ENCODE data around the gene SERPINB7.

Gene SERPINB7

DNA sequence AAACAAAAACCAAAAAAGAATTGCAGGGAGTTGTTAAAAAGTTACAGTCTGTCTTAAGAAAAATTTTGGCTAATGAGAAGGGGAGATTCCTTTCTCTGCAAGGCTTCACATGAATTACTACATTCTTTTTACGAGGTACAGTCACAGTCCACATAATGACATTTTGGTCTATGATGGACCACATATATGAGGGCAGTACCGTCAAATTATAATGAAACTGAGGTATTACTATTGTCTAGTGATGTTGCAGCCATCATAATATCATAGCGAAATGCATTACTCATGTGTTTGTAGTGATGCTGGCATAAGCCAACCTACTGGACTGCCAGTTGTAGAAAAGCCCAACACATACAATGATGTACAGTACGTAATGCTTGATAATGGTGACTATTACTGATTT, 12.5 kb downstream of the SERPINB7 start:
- DNase-seq (ENCODE audit: low read depth): no peak

DNA sequence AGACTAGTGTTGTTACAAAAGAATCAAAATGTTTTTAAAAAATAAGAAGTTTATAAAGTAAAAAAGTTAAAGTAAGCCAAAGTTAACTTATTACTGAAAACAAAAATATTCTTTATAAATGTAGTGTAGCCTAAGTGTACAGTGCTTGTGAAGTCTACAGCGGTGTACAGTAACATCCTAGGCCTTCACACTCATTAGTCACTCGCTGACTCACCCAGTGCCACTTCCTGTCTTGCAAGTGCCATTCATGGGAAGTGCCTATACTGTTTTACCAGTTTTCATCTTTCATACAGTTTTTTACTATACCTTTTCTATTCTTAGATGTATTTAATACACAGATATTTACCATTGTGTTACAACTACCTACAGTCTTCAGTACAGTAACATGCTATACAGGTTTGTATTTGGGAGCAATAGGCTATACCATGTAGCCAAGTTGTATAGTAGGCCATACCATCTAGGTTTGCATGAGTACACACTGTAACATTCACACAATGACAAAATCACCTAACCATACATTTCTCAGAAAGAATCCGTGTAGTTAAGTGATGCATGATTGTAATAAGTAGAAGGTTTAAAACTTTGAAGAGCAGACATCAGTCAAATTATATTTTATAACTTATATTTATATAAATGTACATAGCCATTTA, 13.4 kb downstream of the SERPINB7 start:
- DNase-seq (ENCODE audit: low read depth): peak; percentile 39

DNA sequence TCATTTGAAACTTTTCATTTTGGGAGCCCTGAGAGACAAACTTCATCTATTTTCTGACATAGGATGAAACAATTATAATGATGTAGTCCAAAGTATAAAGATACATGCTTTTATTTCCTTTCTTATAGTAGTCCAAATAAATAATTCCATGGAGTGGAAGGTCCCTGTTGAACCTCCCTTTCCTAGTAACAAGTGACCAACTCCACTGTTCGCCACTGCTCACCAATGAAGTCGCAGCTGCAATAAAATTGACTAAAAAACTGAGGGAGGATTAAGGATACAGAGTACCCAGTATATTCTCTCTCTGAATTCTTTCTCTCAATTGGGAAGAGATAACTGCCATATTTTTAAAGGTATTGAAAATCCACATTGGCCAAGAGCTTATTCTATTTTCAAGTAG, 14.1 kb downstream of the SERPINB7 start:
- no peak for DNase-seq (ENCODE audit: low read depth)

DNA sequence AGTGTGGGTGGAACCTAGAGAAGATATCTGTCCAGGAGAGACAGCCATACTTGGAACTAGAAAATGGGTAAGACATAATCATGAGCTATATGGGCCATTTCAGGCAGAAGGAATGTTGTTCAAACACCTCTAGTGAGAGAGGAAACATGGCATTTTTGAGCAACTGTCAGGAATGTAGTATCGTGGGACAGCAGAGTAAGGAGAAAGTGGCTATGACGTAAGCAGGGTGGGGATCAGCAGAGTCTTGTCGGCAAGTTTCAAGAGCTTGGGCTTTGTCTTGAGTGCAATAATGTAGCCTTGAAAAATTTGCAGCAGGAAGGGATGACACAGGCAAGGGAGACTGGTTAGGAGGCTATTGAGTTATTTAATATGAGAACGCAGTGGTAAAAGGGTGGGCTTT, 20.4 kb downstream of the SERPINB7 start:
- DNase-seq (ENCODE audit: low read depth): no peak

DNA sequence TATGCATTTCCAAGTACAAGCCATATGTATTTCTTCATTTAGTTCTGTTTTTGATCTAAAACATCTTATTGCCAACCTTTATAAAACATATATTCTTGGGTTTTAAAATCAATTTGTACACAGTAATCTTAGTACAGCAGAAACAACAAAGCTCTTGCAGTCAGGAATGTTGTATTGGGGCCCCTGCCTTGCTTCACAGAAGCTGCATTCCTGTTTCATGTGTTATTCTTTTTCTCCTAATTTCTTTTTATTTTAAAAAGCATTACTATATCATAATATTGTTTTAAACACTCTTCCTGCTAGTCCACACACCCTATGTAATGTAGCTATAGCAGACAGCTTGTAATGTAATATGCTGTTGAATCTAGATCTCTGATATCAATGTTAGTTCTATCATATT, 24.0 kb downstream of the SERPINB7 start:
- DNase-seq (ENCODE audit: low read depth): no peak

DNA sequence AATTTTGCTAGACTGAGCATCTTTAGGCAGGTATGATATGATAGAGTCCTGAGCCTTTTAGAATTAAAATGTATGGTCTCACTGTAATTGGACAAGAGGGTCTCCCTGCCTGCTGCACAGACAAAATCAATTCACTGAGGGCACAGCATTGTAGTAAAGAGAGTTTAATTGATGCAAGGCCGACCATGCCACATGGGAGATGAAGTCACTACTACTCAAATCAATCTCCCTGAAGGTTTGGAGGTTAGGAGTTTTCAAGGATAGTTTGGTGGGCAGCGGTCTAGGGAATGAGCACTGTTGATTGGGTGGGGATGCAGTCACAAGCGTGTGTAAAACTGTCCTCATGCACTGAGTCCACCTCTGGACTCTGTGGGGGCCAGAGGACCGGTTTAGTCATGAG, 26.1 kb downstream of the SERPINB7 start:
- no peak for DNase-seq (ENCODE audit: low read depth)

DNA sequence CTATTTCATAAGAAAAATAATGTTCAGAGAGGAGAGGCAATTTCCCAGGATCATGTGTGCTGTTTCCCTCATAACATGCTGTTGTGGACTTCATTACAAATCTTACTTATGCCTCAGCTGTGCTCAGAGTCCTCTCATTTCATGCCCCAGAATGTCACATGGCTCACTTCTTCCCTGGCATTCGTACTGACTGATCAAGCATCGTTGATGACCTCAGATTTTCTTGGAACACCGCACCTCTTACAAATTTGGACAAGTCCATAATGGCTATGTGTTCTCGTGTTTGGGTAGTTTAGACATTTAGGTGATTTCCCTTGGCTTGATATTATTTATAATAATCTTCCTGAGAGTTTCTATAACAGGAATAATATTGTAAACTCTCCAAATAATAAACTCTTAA, 32.9 kb downstream of the SERPINB7 start:
- no peak for DNase-seq (ENCODE audit: low read depth)

DNA sequence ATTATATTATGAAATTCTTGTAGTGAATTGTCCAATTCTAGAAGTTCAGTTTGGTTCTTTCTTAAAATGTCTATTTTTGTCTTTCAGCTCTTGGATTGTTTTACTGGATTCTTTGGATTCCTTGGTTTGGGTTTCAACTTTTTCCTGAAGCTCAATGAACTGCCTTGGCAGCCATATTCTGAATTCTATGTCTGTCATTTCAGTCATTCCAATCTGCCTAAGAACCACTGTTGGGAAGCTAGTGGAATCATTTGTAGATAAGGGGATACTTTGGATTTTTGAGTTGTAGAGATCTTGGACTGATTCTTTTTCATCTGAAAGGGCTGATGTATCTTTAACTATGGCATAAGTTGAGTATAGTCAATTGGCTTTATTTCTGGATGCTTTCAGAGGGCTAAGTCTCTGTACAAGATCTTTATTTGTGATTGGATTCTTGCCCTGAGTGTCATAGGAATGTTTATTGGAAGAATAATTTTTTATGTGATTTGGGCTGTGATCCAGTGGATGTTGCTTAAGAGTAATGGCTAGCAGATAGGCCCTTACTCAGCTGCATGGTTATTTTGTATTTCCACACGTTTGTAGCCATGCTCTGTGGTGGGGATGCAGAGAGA, 42.3 kb downstream of the SERPINB7 start:
- no peak for DNase-seq (ENCODE audit: low read depth)

DNA sequence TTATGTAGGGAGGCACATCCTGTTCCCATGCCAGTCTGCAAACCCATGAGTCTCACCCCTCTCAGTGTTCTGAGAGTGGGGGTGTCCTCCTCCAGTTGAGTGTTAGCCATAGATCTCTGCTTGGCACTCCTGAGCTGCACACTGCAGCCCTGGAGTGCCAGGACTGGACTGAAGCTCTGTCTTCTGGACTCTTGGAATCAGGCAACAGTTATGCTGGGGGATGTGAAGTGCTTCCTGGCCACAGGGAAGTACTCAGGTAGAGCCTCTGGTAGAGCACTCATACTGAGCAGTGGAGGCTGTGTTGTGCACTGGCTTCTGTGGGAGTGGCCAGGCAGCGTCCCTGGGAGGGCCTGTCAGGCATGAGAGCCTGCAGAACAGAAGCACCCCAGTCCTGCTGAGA, 43.0 kb downstream of the SERPINB7 start:
- DNase-seq (ENCODE audit: low read depth): no peak

DNA sequence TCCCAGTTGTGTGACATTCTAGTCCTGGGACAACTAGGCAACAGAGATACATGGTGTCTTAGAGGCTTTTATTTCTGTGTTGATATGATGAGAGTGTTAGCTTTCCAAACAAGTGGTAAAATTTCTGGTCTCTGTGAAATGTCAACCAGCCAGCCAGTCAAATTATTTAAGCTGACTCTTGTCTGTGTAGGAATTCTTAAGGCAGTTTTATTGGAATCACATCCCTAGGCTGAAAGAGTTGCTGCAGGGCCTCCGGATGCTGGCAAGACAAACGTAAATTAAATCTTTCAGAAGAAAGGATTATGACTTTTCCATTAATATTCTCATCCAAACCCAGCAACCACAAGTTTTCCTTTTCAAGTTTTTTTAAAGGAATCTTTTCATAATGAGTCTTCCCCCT, 44.6 kb downstream of the SERPINB7 start:
- DNase-seq (ENCODE audit: low read depth): no peak

DNA sequence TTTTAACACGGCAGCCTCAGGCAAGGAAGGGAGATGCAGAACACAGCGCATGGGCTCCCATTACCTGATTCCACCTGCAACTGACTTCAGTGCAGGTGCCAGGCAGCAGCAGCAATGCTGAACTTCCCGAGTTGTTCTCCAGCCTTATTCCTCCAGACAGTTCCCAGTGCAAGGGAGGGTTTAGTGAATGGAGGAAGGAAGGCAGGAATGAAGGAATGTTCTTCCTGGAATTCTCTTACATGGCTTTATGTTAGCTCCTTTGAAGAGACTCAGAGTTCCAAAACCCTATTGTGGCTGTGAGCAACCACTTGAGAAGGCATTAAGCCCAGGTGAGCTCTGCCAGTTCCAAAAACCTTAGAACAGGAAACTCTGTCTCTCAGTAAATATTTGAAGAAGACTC, 45.5 kb downstream of the SERPINB7 start:
- no peak for DNase-seq (ENCODE audit: low read depth)

DNA sequence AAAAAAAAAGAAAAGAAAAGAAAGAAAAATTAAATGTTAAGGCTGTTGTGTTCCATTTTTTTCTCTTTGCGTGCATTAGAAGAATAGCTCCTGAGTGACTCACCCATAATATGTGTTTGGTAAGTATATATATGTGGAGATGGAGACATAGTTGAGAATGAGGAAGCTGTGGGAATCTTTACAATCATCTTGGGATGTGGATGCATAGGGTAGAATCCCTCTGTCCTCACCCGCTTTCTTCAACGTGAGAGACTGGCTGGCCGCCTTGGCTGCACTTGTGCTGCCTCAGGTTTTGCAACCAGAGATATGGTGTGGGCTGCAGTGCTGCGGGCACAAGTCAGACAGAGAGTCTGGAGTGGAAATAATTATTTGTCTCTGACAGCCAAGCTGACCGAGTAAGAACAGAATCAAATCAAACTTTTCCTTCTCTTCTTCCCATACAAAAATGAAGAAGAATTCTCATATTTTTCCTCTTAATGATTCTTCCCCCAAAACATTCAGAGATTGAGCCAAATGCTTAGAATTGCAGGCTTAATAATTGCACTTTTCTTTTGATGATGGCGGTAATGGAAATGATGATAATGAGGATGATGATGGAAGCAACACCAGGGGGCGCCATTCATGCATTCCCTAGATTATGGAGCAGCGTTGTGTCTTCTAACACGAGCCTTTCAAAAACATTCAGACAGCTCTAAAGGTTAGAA, 48.5 kb downstream of the SERPINB7 start:
- DNase-seq (ENCODE audit: low read depth): no peak

DNA sequence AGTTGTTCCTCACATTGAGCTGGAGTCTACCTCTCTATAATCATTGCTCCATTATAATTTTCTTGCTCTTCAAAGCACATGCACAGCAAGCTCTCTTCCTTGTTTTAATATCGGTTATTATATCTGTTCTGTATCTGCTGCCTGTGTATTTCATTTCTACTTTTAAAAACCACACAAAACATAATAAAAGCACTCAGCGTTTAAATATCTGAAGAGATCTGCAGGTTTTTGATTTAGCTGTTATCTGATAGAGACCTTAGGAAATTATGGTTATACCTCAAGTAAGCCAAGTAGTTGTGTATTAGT, 49.0 kb downstream of the SERPINB7 start:
- no peak for DNase-seq (ENCODE audit: low read depth)

DNA sequence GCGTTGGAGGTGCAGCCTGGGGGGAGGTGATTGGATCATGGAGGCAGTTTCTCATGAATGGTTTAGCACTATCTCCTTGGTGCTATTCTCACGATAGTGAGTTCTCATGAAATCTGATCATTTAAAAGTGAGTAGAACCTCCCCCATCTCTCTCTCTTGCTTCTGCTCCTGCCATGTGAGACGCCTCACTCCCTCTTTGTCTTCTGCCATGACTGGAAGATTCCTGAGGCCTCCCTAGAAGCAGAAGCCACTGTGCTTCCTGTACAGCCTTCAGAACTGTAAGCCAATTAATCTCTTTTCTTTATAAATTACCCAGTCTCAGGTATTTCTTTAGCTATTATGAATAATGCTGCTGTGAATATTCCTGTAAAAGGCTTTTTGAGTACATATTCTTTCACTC, 52.9 kb downstream of the SERPINB7 start:
- DNase-seq (ENCODE audit: low read depth): no peak

DNA sequence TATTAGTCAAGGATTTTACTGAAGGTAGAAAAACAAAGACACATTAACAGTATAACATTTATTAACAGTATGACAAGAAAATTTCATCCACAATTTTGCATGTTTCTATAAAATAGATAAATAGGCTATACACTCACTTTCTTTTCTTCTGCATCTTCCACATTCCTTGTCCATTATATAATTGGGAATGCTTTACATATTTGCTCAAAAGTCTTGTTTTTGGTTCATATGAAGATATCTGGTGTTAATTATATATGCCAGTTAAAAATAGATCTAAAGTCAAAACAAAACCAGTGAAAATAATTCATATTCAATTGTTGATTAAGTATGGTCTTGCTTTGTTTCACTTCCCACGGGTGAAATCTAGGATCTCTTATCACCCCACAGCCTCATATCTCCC, 53.4 kb downstream of the SERPINB7 start:
- DNase-seq (ENCODE audit: low read depth): no peak

DNA sequence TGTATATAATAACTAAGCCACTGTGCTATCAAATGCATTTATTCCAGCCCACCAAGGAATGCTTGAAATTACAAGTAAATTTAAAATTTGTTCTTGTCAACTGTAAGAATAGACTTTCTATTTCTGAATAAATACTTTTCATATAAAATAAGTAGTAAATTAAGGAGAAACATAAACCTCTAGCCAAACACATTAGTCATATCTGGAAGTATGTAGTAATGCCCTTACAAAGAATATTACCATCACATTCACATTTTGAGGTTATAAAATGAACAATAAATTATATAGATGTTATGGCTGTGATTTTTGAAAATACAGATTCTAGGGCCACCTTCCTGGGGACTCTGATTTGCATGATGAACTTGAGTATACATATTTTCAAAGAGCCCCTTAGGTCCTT, 54.7 kb downstream of the SERPINB7 start:
- no peak for DNase-seq (ENCODE audit: low read depth)

DNA sequence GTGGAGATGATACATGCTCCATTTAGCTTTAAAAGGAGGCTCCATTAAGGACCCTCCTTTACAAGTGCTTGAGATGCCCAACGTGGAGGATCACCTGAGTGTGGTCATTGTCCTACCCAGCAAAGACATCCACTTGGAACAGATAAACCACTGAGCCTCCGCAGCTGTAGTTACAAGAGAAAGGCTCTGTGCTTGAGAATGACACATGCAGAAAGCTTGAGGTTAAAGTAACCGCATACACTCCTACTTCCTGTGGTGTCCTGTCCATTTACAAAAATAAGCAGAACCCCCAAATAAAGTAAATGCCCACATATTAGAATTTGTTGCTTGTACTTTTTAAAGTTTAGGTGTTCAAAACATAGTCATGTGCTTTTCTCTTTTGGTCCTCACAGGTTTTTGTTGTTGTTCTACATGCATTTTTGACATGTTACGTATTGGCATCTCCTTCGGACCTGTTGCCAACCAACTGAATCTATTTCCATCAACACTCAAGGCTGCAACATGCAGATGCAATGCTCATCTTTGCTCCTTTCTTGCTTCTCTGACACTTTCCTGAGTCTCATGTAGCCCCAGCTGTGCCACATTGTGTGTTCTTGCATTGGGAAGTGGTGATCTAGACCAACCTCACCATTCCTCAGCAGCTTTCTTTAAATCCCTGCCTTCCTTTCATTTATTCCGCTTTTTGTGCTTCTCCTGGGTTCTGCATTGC, 56.0 kb downstream of the SERPINB7 start:
- no peak for DNase-seq (ENCODE audit: low read depth)

DNA sequence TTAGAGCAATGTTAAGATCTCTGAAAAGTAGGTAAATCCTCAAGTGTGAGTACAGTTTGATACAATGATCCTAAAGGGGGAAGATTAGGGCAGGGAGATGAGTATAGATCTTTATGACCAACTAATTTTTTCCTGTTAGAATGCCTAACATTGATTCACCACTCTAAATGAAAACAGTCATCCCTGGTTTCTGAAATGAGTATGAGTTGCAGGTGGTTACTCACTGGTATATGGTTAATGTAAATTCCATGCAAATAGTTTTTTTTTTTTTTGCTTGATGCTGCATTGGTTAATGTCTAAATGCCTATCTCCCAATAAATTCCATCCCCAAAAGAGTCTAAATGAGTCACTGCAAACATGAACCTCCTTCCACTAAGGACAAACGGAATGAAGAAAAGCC, 57.3 kb downstream of the SERPINB7 start:
- DNase-seq (ENCODE audit: low read depth): no peak

DNA sequence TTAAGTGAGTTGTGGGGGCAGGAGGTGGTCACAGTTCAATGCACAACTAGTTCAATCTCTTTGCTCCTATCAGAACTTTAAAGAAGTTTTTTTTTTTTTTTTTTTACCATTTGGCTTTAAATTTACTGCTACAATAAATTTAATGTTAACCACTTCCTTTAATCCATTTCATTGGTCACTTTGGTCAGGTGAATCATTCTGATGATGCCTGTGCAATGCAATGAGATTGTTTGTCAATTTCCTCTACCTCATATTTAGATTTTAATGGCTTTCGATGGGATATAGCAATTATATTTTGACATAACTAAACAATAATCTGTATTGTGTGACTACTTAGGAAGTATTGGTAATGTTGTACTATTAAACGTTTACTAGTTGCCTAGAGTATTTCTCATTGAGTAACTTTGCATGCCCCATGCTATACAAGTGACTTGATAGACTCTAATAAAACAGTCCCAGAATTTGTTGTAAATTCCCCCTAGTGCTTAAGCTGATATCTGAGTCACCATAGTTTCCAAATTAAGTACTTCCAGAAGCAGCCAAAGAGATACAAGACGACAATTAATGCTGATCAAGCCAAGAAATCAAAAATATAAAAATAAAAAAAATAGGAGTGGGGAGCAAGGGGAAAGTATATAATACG, 59.4 kb downstream of the SERPINB7 start:
- no peak for DNase-seq (ENCODE audit: low read depth)

DNA sequence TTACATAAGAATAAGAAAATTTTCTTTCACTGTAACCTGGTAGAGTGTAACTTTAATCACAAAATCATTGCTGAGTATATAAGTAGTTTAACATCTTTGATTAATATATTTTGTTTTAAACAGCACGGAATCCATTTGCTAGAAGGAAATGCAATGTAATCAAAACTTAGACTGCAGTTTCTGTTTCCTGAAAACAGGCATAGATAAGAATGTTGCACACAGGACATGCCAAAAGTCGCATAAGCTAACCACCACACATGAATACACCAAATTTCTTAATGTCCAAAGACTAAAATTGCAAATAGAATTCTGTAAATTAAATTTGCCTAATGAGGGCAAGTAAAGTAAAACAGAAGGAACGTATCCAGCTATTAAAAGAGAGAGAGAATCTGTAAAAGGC, 61.2 kb downstream of the SERPINB7 start:
- no peak for DNase-seq (ENCODE audit: low read depth)

DNA sequence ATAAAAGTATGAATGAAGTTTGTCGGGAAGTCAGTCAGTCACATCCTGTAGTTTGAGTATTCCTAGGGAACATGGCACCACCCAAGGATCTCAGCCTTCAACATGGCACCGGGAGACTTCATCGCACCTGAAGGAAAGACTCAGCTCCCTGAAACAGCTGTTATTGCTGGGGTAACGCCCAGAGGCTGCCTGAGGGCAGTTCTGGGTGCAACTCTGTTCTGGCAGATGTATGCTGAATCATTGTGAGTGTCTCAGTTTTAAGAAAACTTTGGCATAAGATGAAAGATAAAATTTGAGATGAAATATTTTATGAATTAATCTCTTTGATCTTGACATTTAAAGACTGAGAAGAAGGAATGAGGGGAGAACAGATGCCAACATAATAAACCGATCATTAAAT, 62.4 kb downstream of the SERPINB7 start:
- no peak for DNase-seq (ENCODE audit: low read depth)

DNA sequence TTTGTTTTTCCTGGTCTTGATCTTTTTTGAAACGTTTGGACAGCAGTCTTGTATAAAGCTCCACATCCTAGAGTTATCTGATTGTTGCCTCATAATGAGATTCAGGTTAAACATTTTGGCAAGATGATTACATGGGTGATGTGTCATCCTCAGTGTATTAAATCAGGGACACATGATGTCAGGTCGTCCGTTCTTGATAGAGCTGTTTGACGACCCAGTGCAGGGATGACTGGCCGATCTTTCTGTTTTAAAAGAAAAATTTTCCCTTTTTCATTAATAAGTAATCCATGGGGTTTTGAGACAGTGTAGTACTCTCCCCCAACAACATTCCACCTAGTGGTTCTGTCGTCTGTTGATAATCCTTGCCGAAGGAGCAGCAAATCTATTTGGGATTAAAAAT, 67.8 kb downstream of the SERPINB7 start:
- no peak for DNase-seq (ENCODE audit: low read depth)

DNA sequence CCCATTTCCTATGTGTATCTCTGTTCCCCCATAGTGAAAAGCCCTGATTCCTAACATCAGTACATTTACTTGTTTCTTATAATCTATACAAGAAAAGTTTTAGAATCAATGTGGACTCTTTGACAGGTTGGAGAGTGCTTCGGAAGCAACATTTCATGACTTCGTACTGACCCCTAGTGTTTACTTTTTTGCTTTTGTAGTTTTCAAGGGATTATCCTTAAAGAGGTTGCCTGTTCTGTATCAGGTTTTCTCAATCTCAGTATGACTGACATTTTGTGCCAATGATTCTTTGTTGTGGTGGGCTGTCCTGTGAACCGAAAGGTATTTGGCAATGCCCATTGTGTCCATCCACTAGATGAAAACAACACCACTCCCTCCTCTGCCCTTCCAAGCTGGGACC, 69.0 kb downstream of the SERPINB7 start:
- DNase-seq (ENCODE audit: low read depth): no peak

Measured in stimulated activated CD4-positive, alpha-beta T cell treated with anti-CD3 and anti-CD28 coated beads, Interleukin-2, amount 100 ng/mL, for 4 hours (primary cell).